HuH-7.5 (cell line): ENCODE results near the gene JPH3.

Experiments
- DNase-seq: peaks from one replicate; pipeline ENCODE4 v3.0.0; 2011; ENCODE audit warnings: low spot score

JPH3 gene

GRCh38 chr16:87626905-87627304 lies 24.6 kb downstream of the JPH3 start:
- DNase-seq: no peak

- DNase-seq: no peak
These were observed 25.4 kb downstream of the JPH3 start for GRCh38 chr16:87627542-87628245.

- no peak for DNase-seq
These were observed 26.1 kb downstream of the JPH3 start for GRCh38 chr16:87628246-87628923.

- no peak for DNase-seq
These were observed 26.6 kb downstream of the JPH3 start for GRCh38 chr16:87628940-87629339.

GRCh38 chr16:87631067-87631466 lies 28.8 kb downstream of the JPH3 start:
- no peak for DNase-seq

- no peak for DNase-seq
These were observed 32.1 kb downstream of the JPH3 start for GRCh38 chr16:87634411-87634810.

- peak; percentile 95 for DNase-seq
These were observed 33.3 kb downstream of the JPH3 start for GRCh38 chr16:87635541-87636049.

GRCh38 chr16:87636050-87636684 lies 33.9 kb downstream of the JPH3 start:
- peak; percentile 99 for DNase-seq

GRCh38 chr16:87636741-87637140 lies 34.4 kb downstream of the JPH3 start:
- no peak for DNase-seq

- no peak for DNase-seq
These were observed 35.0 kb downstream of the JPH3 start for GRCh38 chr16:87637357-87637756.

- no peak for DNase-seq
These were observed 36.4 kb downstream of the JPH3 start for GRCh38 chr16:87638736-87639135.

GRCh38 chr16:87641721-87642120 lies 39.4 kb downstream of the JPH3 start:
- DNase-seq: no peak

GRCh38 chr16:87642491-87642890 lies 40.2 kb downstream of the JPH3 start:
- no peak for DNase-seq

- no peak for DNase-seq
These were observed 41.9 kb downstream of the JPH3 start for GRCh38 chr16:87644186-87644585.

GRCh38 chr16:87644596-87644995 lies 42.3 kb downstream of the JPH3 start:
- DNase-seq: no peak

- no peak for DNase-seq
These were observed 43.5 kb downstream of the JPH3 start for GRCh38 chr16:87645802-87646201.

- no peak for DNase-seq
These were observed 45.3 kb downstream of the JPH3 start for GRCh38 chr16:87647431-87648185.

- DNase-seq: no peak
These were observed 45.9 kb downstream of the JPH3 start for GRCh38 chr16:87648236-87648635.

GRCh38 chr16:87648698-87649487 lies 46.6 kb downstream of the JPH3 start:
- DNase-seq: no peak

GRCh38 chr16:87652386-87652785 lies 50.1 kb downstream of the JPH3 start:
- DNase-seq: no peak

GRCh38 chr16:87652799-87653198 lies 50.5 kb downstream of the JPH3 start:
- no peak for DNase-seq

- peak; percentile 84 for DNase-seq
These were observed 50.9 kb downstream of the JPH3 start for GRCh38 chr16:87653234-87653633.
